Erythroblast (primary cell): ENCODE data around the gene SORCS3.

Source experiments
- GATA1 ChIP-seq: IDR thresholded peaks from 2 replicates; pipeline ENCODE4 v1.6.1; 2011; ENCODE audit warnings: low read depth, mild to moderate bottlenecking, control low read depth, low read length, moderate library complexity
- POLR2A ChIP-seq: IDR thresholded peaks from 2 replicates; pipeline ENCODE4 v1.6.1; 2011; ENCODE audit warnings: mild to moderate bottlenecking, low read length

DNA sequence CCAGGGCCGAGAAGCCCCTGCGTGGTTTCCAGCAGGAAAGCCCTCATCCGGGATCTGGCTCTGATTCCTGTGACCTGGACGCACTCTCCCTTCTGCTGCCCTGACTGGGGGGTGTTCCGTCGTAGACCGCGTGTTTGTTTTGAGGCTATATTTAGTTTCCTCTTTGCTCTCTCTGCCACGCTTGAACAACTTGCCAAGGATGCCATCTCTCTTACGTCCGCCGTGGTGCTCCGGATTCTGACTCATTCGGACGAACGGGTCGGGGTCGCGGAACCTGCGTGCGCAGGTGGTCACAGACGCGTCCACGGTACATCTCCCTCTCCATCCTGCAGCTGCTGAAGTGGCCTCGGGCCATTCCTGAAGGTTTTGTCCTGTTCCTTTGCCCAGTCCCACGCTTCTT is 10.4 kb upstream of the SORCS3 start:
- TF ChIP-seq POLR2A (no peak), GATA1 (no peak)
